Measurements from ENCODE around the gene PARD3B. TPM values are rescaled to one million over a fixed set of nuclear protein-coding genes. Genes with fewer than 3 reads are reported as not detected.

PARD3B gene
- total and polyA plus RNA-seq, 2 of the 8 experiments (the other 6 are each of a cell fraction or from before 2014, with no cell fraction given) = 1.2 to 5.7 TPM

DNA sequence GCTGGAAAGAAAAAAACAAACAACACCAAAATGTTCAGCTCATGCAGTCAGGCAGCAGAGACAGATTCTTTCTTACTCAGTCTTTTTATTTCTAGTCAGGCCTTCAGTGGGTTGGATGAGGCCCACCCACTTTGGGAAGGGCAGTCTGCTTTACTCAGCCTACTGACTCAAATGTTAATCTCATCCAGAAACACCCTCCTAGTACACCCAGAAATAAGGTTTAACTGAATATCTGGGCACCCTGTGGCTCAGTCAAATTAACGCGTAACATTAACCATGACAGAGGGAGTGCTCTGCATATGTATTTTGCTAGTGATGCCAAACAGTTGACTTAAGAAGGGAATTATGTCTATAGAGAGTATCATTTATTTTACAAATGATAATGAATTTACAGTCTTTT, 401.6 kb downstream of the PARD3B start:
- H3K14ac ChIP-seq (ENCODE audit: insufficient read length) = no peak overlapping the region
- POLR2A ChIA-PET (ENCODE audit: partially characterized antibody) = no interaction called here
- no peak for FAIRE-seq
- H3K79me1 ChIP-seq (ENCODE audit: low read depth, low read length) = no peaks in the 10 kb centered on the region
- H4K5ac ChIP-seq (ENCODE audit: insufficient read length, low read depth, low read length) = no peak overlapping the region
- no peaks in the 10 kb centered on the region for H3K36me3 ChIP-seq (ENCODE audit: control insufficient read depth in 2 of 4, insufficient read depth in 4 of 4, low read length in 3 of 4)
- CTCF ChIA-PET (ENCODE audit: partially characterized antibody) = interaction anchor here (2.7 kb wide), 1 partner anchor 8 kb away, joined by 15 read pairs; no protein-coding TSS in a partner anchor
- no peak overlapping the region for H3K4me3 ChIP-seq (ENCODE audit: extremely low read depth in 1 of 4, insufficient read depth in 2 of 4, low read depth in 3 of 4, low read length in 4 of 4)
- 91% methylated on average over 2 of the region's 2 CpGs; no CpG with 5 or more reads in 1 of the 2 experiments for WGBS, 2 experiments (ENCODE audit: extremely low coverage in 1 of 2, insufficient coverage in 1 of 2, insufficient read length in 1 of 2, insufficient replicate concordance in 2 of 2, low coverage in 1 of 2, low lambda C conversion rate in 2 of 2, missing lambda C conversion rate in 1 of 2)
- no peaks in the 10 kb centered on the region for H3K79me2 ChIP-seq (ENCODE audit: control insufficient read depth in 1 of 2, insufficient read depth in 2 of 2, low read length in 2 of 2)
- no peak for DNase-seq (ENCODE audit: low read depth in 1 of 2, low spot score in 2 of 2)
- no peak overlapping the region for H3K4ac ChIP-seq (replicated peaks; ENCODE audit: insufficient read length, low read depth, low read length)
- no peak overlapping the region for H3K18ac ChIP-seq (ENCODE audit: extremely low read depth, low read length)
- H2BK20ac ChIP-seq (ENCODE audit: low read length) = no peak overlapping the region
- H4K91ac ChIP-seq (replicated peaks; ENCODE audit: insufficient read length, low read length) = no peak overlapping the region
- H3K27me3 ChIP-seq (replicated peaks in 1 of 4; ENCODE audit: control insufficient read depth in 3 of 4, extremely low read depth in 1 of 4, insufficient read depth in 3 of 4, low read length in 3 of 4) = no peaks in the 10 kb centered on the region
- no peak for TF ChIP-seq GTF2F1 (IDR thresholded peaks at IDR 0.05; ENCODE audit: borderline replicate concordance, low read depth, low read length)
- TF ChIP-seq CBX5 (IDR thresholded peaks at IDR 0.05; ENCODE audit: low read depth, low read length) = no peak
- no peak overlapping the region for H3K4me2 ChIP-seq (ENCODE audit: insufficient read depth in 1 of 2, low read depth in 2 of 2, low read length in 2 of 2)
- no peak overlapping the region for H3K9ac ChIP-seq (replicated peaks in 1 of 4; ENCODE audit: extremely low read depth in 1 of 4, low read depth in 3 of 4, low read length in 3 of 4)
- H4K20me1 ChIP-seq (replicated peaks in 1 of 2; ENCODE audit: control insufficient read depth in 1 of 2, insufficient read depth in 2 of 2, low read length in 2 of 2) = no peaks in the 10 kb centered on the region
- no peak overlapping the region for H4K8ac ChIP-seq (ENCODE audit: extremely low read depth, insufficient read depth, low read length)
- no peak overlapping the region for H3K23ac ChIP-seq (ENCODE audit: insufficient read length)
- H2BK12ac ChIP-seq (ENCODE audit: low read depth, low read length) = no peak overlapping the region
- H3K23me2 ChIP-seq (ENCODE audit: low read depth, low read length) = no peaks in the 10 kb centered on the region
- no peak overlapping the region for H3K56ac ChIP-seq (replicated peaks; ENCODE audit: insufficient read length, low read depth, low read length)
- H2AK5ac ChIP-seq (ENCODE audit: low read depth, low read length) = no peak overlapping the region
- no peak overlapping the region for H2AFZ ChIP-seq (ENCODE audit: low read length)
- no peaks in the 10 kb centered on the region for H3K4me1 ChIP-seq (replicated peaks in 1 of 4; ENCODE audit: control insufficient read depth in 3 of 4, insufficient read depth in 4 of 4, low read length in 3 of 4)
- H2BK120ac ChIP-seq (replicated peaks; ENCODE audit: low read depth, low read length) = no peak overlapping the region
- 0 out of 4 replicates have a peak, but pooled peaks cover 0 to 2% of the 10 kb centered on the region in 2 experiments for H3K9me3 ChIP-seq (ENCODE audit: insufficient read depth in 2 of 2, low read depth in 1 of 2, low read length in 1 of 2)
- no peak overlapping the region for H3K27ac ChIP-seq (ENCODE audit: low read depth, low read length)
- no peak overlapping the region for H2BK15ac ChIP-seq (ENCODE audit: low read length)
- no peak overlapping the region for H2BK5ac ChIP-seq (ENCODE audit: low read depth, low read length)

Data from H1 (cell line).